Activated T-cell treated with anti-CD3 and anti-CD28 coated beads for 1 hour (primary cell): ENCODE measurements around the gene FOXD1.
"Not testable (repeated sequence)": the region's sequence is repeated elsewhere in the genome, so short reads cannot be mapped to it uniquely, and the experiment has no call there.

Experiments
- DNase-seq: peaks from one replicate; pipeline ENCODE4 v3.0.0-alpha.2; 2020; ENCODE audit warnings: low read depth

Gene FOXD1

GRCh38 chr5:73464016-73464745 lies 15.6 kb upstream of the FOXD1 start:
- DNase-seq = no peak

- no peak for DNase-seq
Measured at GRCh38 chr5:73460133-73460532, 11.6 kb upstream of the FOXD1 start.

- DNase-seq = no peak
Measured at GRCh38 chr5:73459366-73459765, 10.8 kb upstream of the FOXD1 start.

GRCh38 chr5:73456462-73456861 lies 7.9 kb upstream of the FOXD1 start:
- not testable (repeated sequence) for DNase-seq

- DNase-seq = no peak
Measured at GRCh38 chr5:73454379-73455036, 5.9 kb upstream of the FOXD1 start.

GRCh38 chr5:73452215-73452614 lies 3.6 kb upstream of the FOXD1 start:
- DNase-seq = no peak

GRCh38 chr5:73451224-73452130 lies 2.9 kb upstream of the FOXD1 start:
- DNase-seq = peak; percentile 55

GRCh38 chr5:73450672-73451223 lies 2.2 kb upstream of the FOXD1 start:
- DNase-seq = no peak

GRCh38 chr5:73450137-73450536 lies 1.6 kb upstream of the FOXD1 start:
- no peak for DNase-seq

- no peak for DNase-seq
Measured at GRCh38 chr5:73447530-73448462, 781 bp downstream of the FOXD1 start.

- no peak for DNase-seq
Measured at GRCh38 chr5:73446631-73447529, 1.7 kb downstream of the FOXD1 start.

- DNase-seq = no peak
Measured at GRCh38 chr5:73445665-73446630, 2.6 kb downstream of the FOXD1 start.

GRCh38 chr5:73444499-73445438 lies 3.8 kb downstream of the FOXD1 start:
- no peak for DNase-seq

GRCh38 chr5:73443829-73444498 lies 4.6 kb downstream of the FOXD1 start:
- no peak for DNase-seq

- DNase-seq = no peak
Measured at GRCh38 chr5:73442996-73443627, 5.5 kb downstream of the FOXD1 start.

- DNase-seq = no peak
Measured at GRCh38 chr5:73442231-73442811, 6.3 kb downstream of the FOXD1 start.
